ENCODE data around the gene ANXA3.

GRCh38 chr4:78601013-78601412, 49.4 kb downstream of the ANXA3 start:
- no peak for TF ChIP-seq CTCF (IDR thresholded peaks at IDR 0.05; ENCODE audit: poor library complexity)
- no peak for TF ChIP-seq EZH2 (IDR thresholded peaks at IDR 0.05; ENCODE audit: borderline replicate concordance)

All from hepatocyte (in vitro differentiated cells).